GM21381 (cell line): ENCODE measurements around the gene ZNF70.

ENCODE experiments used
- ATAC-seq: cut with Tn5 transposase; IDR thresholded peaks from one replicate; pipeline ENCODE4 v1.9.1; 2021; ENCODE audit warnings: mild to moderate bottlenecking, moderate library complexity; ENCODE audit not compliant: unreplicated experiment

Gene ZNF70

DNA sequence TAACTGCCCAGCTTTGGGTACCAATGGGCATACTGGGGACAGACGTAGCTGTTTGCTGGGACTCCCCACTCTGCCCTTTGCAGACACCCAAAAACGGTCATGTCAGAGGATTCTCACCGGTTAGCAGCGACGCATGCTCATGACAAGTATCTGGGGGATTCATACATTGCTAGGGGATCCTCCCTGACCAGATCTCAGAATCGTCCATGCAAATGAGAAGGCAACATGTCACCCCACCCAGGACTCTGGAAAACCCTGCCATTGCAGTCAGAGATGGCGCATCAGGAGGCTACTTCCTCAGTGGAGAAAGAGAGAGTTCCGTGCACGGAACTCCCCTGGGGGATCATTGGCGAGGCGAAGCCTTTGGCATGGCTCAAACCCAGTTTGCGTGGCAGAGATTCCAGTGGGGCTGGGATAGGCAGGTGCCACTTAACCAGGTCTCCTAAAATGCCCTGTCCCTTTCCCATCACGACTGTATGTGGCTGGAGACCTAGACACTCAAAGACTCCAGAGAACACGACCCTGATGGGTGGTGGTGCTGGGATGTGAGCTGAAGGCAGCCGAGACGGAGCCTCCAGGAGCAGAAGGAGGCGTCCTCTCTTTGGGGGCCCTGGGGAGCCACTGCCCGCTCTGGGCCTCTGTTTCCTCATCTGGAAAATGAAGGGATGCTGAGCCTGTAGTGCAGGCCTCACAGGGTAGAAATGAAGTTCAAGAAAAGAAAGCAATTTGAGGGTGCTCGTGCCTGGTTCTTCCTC lies 55.2 kb downstream of the ZNF70 start:
- no peak for ATAC-seq

DNA sequence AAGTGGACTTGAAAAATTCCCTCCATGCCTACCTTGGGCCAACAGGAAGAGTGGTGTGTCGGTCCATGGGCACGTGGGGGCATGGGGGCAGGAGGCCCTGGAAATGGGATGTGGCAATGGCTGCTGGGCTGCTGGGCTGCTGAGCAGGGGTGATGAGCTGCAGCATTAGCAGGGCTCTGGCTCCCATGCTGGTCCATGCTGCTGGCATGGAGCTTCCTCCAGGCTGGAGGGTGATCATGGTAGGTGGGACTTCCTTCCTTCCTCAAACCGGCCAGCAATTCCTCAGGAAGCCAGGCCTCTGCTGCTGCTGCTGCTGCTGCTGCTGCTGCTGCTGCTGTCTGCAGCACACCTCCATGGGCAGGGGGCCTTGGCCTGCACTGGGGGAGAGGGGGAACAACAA lies 55.8 kb downstream of the ZNF70 start:
- no peak for ATAC-seq

DNA sequence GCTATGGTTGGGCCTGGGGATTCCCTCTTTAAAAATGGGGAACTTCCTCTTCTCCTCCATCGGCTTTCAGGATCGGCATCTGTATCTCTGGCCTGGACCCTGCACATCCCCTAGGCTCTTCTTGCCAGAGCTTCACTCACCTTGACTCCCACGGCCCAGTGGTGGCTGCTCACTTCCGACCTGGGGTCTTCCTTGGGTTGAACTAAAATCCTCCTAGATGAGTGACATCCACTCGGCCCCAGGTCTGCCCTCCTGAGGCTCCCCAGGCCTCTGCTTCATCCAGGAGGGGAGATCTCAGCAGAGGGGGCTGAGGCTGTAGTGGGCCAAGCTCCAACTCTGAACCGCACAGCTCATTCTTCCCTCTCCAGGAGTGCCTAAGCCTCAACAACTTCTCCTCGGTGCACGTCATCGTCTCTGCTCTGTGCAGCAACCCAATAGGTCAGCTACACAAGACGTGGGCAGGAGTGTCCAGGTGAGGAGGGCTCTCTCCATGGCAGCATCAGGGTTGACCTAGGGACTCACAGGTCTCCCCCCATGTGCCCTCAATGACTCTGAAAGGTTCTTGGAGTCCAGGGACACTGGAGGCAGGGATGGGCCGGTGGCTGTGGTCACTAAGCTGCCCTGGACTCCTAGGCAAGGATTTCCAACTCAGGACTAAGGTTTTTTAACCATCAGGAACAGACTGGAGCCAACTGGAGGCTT lies 56.8 kb downstream of the ZNF70 start:
- no peak for ATAC-seq

- no peak for ATAC-seq
These were observed 58.2 kb downstream of the ZNF70 start for GRCh38 chr22:23692598-23693291.

DNA sequence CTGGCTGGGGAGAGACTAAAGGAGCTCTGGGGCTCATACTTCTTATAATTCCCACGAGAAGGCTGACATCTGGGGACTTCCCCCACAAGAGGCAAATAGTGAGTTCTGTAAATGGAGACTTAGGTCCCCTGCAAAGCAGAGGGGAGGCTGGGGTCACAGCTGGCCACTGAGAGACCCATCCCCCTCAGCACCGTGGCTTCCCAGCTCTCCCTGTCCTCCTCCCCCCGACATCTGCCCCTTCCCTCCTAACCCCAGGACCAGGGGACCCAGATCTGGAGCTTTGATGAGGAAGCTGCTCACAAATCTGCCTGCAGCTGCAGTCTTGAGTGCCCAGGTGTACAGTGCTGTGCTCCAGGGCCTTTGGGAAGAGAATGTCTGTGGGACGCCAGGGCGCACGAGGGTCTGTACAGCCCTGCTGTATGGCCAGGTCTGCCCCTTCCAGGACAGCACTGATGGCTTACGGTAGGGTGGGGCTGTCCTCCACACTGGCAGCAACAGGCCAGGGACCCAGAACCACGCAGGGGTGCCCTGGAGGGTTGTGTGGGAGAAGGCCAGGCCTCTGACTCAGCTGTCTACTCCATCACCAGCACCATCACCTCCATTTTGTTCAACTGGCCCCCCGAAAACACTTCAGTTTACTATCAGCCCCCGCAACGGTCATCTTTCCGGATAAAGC lies 59.0 kb downstream of the ZNF70 start:
- no peak for ATAC-seq

- no peak for ATAC-seq
These were observed 60.2 kb downstream of the ZNF70 start, which contains the start of gene RGL4 for GRCh38 chr22:23690713-23691112. RGL4 (plus strand) TSS chr22:23691013; CDS start chr22:23692031, 1,018 bp downstream.

GRCh38 chr22:23689414-23689813 lies 61.5 kb downstream of the ZNF70 start:
- ATAC-seq = no peak
